OCI-LY1 (cell line): Measurements from ENCODE around the gene ATP6V0E1.

Source experiments
- H2AFZ ChIP-seq: fragments of 200-600 bp; sonication (generic), shearing (Covaris generic); 2 replicates; pipeline ENCODE4 v1.6.0; 2014; ENCODE audit warnings: antibody characterized with exemption, mild to moderate bottlenecking, low read length
- H3F3A ChIP-seq: fragments of 200-600 bp; sonication (generic), shearing (Covaris generic); 2 replicates; pipeline ENCODE4 v1.6.0; 2014; ENCODE audit warnings: mild to moderate bottlenecking, antibody characterized with exemption, low read length, moderate library complexity; ENCODE audit not compliant: insufficient read depth
- H3K27ac ChIP-seq: fragments of 200-600 bp; sonication (generic); 2 replicates; pipeline ENCODE4 v1.5.1; 2014; ENCODE audit warnings: low read length, mixed run types, mild to moderate bottlenecking, low read depth; ENCODE audit not compliant: poor library complexity, severe bottlenecking
- H3K27me3 ChIP-seq: fragments of 200-600 bp; sonication (generic); 2 replicates; pipeline ENCODE4 v1.6.0; 2014; ENCODE audit warnings: antibody characterized with exemption, mild to moderate bottlenecking, low read length, moderate library complexity; ENCODE audit not compliant: insufficient read depth
- H3K36me3 ChIP-seq: fragments of 200-600 bp; sonication (generic); 2 replicates; pipeline ENCODE4 v1.6.1; 2014; ENCODE audit warnings: mild to moderate bottlenecking, antibody characterized with exemption, low read length, moderate library complexity, mixed read lengths; ENCODE audit not compliant: insufficient read depth
- H3K4me1 ChIP-seq: fragments of 200-600 bp; sonication (generic); 2 replicates; pipeline ENCODE4 v1.5.1; 2014; ENCODE audit warnings: mild to moderate bottlenecking, low read length, moderate library complexity; ENCODE audit not compliant: insufficient read depth, severe bottlenecking
- H3K4me2 ChIP-seq: fragments of 200-600 bp; sonication (generic), shearing (Covaris generic); 2 replicates; pipeline ENCODE4 v1.6.1; 2014; ENCODE audit warnings: low read length
- H3K4me3 ChIP-seq: fragments of 200-600 bp; sonication (generic); 2 replicates; pipeline ENCODE4 v1.5.1; 2014; ENCODE audit warnings: low read length, low read depth, mild to moderate bottlenecking, mixed read lengths; ENCODE audit not compliant: poor library complexity, severe bottlenecking
- H3K79me2 ChIP-seq: fragments of 200-600 bp; shearing (Covaris generic); 2 replicates; pipeline ENCODE4 v1.6.1; 2016; ENCODE audit warnings: mixed run types, low read length, mixed read lengths; ENCODE audit not compliant: insufficient read depth
- H3K9ac ChIP-seq: fragments of 200-600 bp; sonication (generic), shearing (Covaris generic); 2 replicates; pipeline ENCODE4 v1.6.1; 2014; ENCODE audit warnings: mild to moderate bottlenecking, low read length, mixed read lengths
- H3K9me2 ChIP-seq: fragments of 200-600 bp; sonication (generic), shearing (Covaris generic); 2 replicates; pipeline ENCODE4 v1.6.1; 2014; ENCODE audit warnings: low read depth, mild to moderate bottlenecking, low read length, mixed read lengths
- H3K9me3 ChIP-seq: fragments of 200-600 bp; shearing (Covaris generic); 2 replicates; pipeline ENCODE4 v1.6.1; 2014; ENCODE audit warnings: low read length, mixed read lengths
- H4K20me1 ChIP-seq: fragments of 200-600 bp; sonication (generic), shearing (Covaris generic); 2 replicates; pipeline ENCODE4 v1.6.0; 2016; ENCODE audit warnings: mild to moderate bottlenecking, low read length; ENCODE audit not compliant: insufficient read depth
- EZH2 ChIP-seq: fragments of 200-600 bp; sonication (generic), shearing (Covaris generic); IDR thresholded peaks from 2 replicates; pipeline ENCODE4 v1.8.0; 2017; ENCODE audit warnings: borderline replicate concordance, mixed run types, mild to moderate bottlenecking, antibody characterized with exemption, low read length, moderate library complexity, mixed read lengths
- TF ChIP-seq, protein P1 (sequence below): fragments of 200-600 bp; sonication (generic), shearing (Covaris generic); IDR thresholded peaks from 2 replicates; pipeline ENCODE4 v1.5.1; 2017; ENCODE audit warnings: mild to moderate bottlenecking, antibody characterized with exemption, low read length, moderate library complexity, mixed read lengths

Gene ATP6V0E1

DNA sequence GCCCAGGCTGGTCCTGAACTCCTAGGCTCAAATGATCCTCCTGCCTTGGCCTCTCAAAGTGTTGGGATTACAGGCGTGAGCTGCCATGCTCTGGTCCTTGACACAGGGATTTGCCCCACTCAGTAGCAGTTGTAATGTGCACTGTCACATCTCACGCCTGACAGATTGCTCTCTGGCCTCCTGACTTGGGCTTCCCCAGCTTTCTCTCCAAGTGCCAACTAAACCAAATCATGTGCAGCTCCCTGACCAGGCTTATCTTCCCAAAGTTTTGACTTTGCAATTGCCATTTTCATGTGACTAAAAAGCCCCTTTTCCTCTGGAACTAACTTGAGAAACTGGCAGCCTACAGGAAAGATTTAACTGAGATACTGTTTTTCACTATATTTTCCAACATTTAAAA, 13.7 kb upstream of the ATP6V0E1 start:
- TF ChIP-seq, protein P1, sequence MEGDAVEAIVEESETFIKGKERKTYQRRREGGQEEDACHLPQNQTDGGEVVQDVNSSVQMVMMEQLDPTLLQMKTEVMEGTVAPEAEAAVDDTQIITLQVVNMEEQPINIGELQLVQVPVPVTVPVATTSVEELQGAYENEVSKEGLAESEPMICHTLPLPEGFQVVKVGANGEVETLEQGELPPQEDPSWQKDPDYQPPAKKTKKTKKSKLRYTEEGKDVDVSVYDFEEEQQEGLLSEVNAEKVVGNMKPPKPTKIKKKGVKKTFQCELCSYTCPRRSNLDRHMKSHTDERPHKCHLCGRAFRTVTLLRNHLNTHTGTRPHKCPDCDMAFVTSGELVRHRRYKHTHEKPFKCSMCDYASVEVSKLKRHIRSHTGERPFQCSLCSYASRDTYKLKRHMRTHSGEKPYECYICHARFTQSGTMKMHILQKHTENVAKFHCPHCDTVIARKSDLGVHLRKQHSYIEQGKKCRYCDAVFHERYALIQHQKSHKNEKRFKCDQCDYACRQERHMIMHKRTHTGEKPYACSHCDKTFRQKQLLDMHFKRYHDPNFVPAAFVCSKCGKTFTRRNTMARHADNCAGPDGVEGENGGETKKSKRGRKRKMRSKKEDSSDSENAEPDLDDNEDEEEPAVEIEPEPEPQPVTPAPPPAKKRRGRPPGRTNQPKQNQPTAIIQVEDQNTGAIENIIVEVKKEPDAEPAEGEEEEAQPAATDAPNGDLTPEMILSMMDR: no peak
- no peak for TF ChIP-seq EZH2
- Histone ChIP-seq H3K36me3 (peaks cover 20% of the 10 kb centered on the region; the same call in 1 of the 2 replicates), H3F3A (no peaks in the 10 kb centered on the region), H3K9ac (no peak overlapping the region), H3K4me3 (no peak overlapping the region), H3K9me3 (no peaks in the 10 kb centered on the region), H3K4me2 (no peak overlapping the region), H2AFZ (no peak overlapping the region), H3K4me1 (no peaks in the 10 kb centered on the region), H3K27me3 (no peaks in the 10 kb centered on the region), H3K27ac (no peak overlapping the region), H4K20me1 (no peaks in the 10 kb centered on the region), H3K79me2 (no peaks in the 10 kb centered on the region), H3K9me2 (no peaks in the 10 kb centered on the region)

DNA sequence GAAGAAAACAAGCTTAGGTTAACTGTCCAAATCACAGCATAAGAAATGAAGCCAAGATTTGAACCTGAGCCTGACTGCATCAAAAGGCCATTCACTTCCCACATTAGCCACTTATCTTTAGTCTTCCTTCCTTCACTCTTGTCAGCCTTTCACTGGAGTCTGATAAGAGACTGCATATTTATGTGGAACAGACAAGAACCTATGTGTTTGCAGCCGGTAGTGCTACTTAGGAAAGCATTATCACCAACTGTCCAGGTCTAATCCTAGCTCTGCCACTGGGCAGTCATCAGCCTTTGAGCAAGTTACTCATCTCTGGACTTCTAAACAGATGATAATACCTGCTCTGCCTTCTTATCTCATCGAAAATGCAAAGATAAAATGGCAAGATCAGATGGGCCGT, 12.1 kb upstream of the ATP6V0E1 start:
- Histone ChIP-seq H3K27me3 (no peaks in the 10 kb centered on the region), H3F3A (no peaks in the 10 kb centered on the region), H3K4me2 (no peak overlapping the region), H3K4me1 (no peaks in the 10 kb centered on the region), H3K27ac (no peak overlapping the region), H3K4me3 (no peak overlapping the region), H3K36me3 (peaks cover 13% of the 10 kb centered on the region; the same call in 1 of the 2 replicates), H3K9me3 (no peaks in the 10 kb centered on the region), H3K79me2 (no peaks in the 10 kb centered on the region), H2AFZ (no peak overlapping the region), H3K9ac (no peak overlapping the region), H3K9me2 (no peaks in the 10 kb centered on the region), H4K20me1 (no peaks in the 10 kb centered on the region)
- TF ChIP-seq, protein P1: no peak
- no peak for TF ChIP-seq EZH2

DNA sequence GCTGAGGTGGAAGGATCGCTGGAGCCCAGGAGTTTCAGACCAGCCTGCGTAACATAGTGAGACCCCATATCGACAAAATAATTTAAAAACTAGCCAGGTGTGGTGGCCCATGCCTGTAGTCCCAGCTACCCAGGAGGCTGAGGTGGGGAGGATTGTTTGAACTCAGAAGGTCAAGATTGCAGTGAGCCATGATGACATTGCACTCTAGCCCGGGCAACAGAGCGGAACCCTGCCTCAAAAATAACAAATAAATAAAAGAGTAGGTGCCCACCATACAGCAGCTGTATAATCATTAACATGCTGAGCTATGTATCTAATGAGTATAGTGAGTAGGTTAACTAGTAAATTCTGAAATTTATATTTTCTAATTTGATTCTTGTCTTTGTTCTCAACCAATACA, 11.0 kb upstream of the ATP6V0E1 start:
- H3K4me1 ChIP-seq: no peaks in the 10 kb centered on the region

More for the DNA sequence above, 11.0 kb upstream of the ATP6V0E1 start:
- no peak for TF ChIP-seq EZH2
- TF ChIP-seq, protein P1: no peak
- H3K9ac ChIP-seq: no peak overlapping the region
- no peak overlapping the region for H3K4me2 ChIP-seq
- no peak overlapping the region for H2AFZ ChIP-seq
- H3K9me3 ChIP-seq: no peaks in the 10 kb centered on the region
- no peaks in the 10 kb centered on the region for H3K27me3 ChIP-seq
- H3K9me2 ChIP-seq: no peaks in the 10 kb centered on the region
- peaks cover 13% of the 10 kb centered on the region; the same call in 1 of the 2 replicates for H3K36me3 ChIP-seq
- H3K27ac ChIP-seq: no peak overlapping the region
- no peaks in the 10 kb centered on the region for H3F3A ChIP-seq
- H4K20me1 ChIP-seq: no peaks in the 10 kb centered on the region
- H3K79me2 ChIP-seq: no peaks in the 10 kb centered on the region
- no peak overlapping the region for H3K4me3 ChIP-seq
